GM10248 (cell line): ENCODE measurements around the gene TNFSF4.

Source experiments
- CTCF ChIA-PET: fragments of 300-600 bp; sonication (Branson Sonifier 250); formaldehyde crosslinking; extraction: SDS; loops from one replicate; lab custom pipeline; 2021; ENCODE audit warnings: antibody characterized with exemption; lab: Yijun Ruan, JAX
- POLR2A ChIA-PET: fragments of 350-650 bp; sonication (Branson Sonifier 250); formaldehyde crosslinking; extraction: SDS; loops from one replicate; lab custom pipeline; 2020; ENCODE audit warnings: antibody characterized with exemption; lab: Yijun Ruan, JAX
- DNase-seq: peaks from one replicate; pipeline ENCODE4 v3.0.0; 2012; ENCODE audit errors: extremely low spot score
- TF ChIP-seq, protein P1 (sequence below): IDR thresholded peaks from 2 replicates; pipeline ENCODE4 v1.5.1; 2012; ENCODE audit warnings: mild to moderate bottlenecking, low read depth; ENCODE audit errors: extremely low read depth, missing control alignments, control extremely low read depth

Gene TNFSF4

DNA sequence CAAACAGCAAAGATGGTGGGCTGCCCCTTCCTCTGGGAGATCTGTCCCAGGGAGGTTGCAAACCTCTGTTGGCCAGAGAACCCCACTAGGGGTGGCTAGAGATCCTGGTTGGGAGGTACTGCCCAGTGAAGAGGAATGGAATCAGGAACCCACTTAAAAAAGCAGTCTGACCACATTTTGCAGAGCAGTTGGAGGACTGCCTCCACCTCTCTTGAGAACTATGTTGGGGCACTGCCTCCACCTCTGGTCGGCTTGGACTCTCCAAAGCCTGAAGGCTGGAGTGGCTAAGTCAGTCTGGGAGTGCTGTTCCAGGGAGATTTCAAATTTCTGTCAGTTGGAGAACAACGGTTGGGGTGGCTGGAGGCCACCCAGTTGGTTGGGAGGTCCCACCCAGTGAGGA, 58.6 kb downstream of the TNFSF4 start:
- TF ChIP-seq, protein P1, sequence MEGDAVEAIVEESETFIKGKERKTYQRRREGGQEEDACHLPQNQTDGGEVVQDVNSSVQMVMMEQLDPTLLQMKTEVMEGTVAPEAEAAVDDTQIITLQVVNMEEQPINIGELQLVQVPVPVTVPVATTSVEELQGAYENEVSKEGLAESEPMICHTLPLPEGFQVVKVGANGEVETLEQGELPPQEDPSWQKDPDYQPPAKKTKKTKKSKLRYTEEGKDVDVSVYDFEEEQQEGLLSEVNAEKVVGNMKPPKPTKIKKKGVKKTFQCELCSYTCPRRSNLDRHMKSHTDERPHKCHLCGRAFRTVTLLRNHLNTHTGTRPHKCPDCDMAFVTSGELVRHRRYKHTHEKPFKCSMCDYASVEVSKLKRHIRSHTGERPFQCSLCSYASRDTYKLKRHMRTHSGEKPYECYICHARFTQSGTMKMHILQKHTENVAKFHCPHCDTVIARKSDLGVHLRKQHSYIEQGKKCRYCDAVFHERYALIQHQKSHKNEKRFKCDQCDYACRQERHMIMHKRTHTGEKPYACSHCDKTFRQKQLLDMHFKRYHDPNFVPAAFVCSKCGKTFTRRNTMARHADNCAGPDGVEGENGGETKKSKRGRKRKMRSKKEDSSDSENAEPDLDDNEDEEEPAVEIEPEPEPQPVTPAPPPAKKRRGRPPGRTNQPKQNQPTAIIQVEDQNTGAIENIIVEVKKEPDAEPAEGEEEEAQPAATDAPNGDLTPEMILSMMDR: no peak
- ChIA-PET POLR2A (no interaction called here), CTCF (interaction anchor here (1.4 kb wide), 1 partner anchor 12 kb away, joined by 3 read pairs; no protein-coding TSS in a partner anchor)
- DNase-seq: no peak

DNA sequence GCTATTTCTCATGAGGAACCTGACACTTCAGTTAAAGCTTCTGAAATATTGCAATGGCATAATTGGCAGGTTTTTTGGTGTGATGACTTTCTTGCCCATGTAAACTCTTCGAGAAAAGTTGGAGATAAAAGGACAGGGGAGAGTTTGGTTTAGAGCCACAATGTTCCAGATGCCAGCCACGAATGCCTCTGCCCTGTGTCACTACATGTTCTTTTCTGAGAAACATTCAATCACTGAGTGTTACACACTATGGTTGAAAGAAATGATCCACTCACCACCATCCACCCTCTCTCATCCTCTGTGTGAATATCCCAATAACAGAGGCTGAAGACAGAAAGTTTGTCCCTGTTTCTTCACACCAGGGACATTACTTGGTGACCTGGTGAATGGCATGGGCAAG, 66.4 kb downstream of the TNFSF4 start:
- POLR2A ChIA-PET: no interaction called here
- DNase-seq: no peak
- CTCF ChIA-PET: no interaction called here
- TF ChIP-seq, protein P1: no peak

DNA sequence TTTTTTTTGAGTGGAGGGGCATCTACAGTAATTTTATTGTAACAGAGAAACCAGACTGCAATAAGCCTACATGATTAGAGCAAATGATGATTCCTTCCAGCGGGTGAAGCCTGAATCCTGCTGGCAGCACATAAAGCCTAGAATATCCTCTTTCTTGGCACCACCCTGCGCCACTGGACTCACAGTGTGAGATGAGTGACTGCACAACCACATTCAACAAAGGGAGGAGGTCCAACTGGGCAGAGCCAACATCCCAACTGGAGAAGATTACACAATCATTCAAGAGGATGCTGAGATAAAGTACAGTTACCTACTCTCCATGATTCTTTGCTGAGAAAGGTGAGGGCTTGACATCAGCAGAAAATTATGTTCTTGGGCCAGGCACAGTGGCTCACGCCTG, 67.4 kb downstream of the TNFSF4 start:
- TF ChIP-seq, protein P1: no peak
- no peak for DNase-seq
- CTCF ChIA-PET: no interaction called here
- POLR2A ChIA-PET: no interaction called here

DNA sequence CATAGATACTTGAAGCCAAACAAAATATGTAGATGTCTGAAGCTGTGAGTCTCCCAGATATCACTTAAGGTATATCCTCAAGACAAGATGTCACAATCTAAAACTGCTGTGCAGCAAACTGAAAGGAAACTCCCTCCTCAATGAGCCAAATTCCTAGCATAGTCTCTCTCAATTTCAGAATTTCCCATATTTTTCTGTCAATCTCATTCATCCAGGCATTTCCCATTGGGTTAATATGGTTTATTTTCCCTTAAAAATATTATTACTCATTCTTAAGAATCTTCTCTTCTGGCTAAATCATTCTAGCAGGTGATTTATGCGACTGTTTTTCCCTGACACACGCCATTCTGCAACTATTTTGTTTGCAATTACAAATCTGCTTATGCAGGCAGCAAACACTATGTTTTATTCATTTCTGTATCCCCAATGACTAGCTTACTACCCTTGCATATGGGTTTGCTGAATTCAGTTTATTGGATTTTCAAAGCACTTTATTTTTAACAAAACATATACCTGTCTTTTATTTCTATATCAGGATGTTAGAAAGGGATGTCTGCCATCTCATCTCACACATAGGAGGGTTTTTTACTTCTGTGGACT, 69.9 kb downstream of the TNFSF4 start:
- no peak for DNase-seq
- TF ChIP-seq, protein P1: no peak
- POLR2A ChIA-PET: no interaction called here
- CTCF ChIA-PET: interaction anchor here (1.4 kb wide), 1 partner anchor 97 kb away, joined by 3 read pairs; no protein-coding TSS in a partner anchor

DNA sequence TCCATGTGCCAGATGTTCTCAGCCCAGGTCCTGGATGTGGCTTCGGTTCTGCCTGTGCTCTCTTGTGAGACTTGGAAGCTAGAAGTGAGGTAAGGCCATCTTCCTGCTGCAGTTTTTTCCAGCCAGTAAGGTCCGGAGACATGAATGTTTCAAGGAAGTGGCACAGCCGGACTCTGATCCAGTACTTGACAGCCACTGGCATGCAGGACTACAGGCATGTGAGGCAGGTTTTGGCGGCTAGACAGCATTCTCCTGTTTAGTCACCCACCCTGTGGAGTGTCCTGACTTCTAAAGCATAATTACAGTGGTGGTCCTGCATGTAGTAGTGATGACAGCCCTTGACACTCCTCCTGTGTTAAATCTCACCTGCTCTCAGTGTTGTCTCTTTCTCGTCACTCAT, 72.3 kb downstream of the TNFSF4 start:
- CTCF ChIA-PET: no interaction called here
- no peak for DNase-seq
- TF ChIP-seq, protein P1: no peak
- POLR2A ChIA-PET: no interaction called here

DNA sequence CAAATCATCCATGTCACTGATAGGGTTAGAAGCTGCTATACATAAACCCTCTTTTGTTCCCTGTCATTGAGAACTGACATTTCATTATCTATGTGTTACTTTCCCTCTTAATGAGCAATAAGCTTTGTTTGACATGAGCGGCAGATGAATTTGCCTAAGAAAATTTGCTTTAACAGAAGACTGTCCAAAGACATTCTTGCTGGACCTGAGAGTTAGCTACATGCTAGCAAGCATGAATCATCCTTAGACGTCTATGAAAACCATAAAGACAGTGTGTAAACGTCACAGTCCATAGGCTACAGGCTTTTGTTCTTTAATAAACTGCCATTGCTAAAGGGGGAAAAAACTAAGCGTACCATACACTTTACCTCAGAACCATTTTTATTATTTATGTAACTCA, 73.1 kb downstream of the TNFSF4 start:
- CTCF ChIA-PET: no interaction called here
- no peak for DNase-seq
- TF ChIP-seq, protein P1: no peak
- POLR2A ChIA-PET: no interaction called here
